Breast epithelium (tissue), 3 donors: ENCODE results near the gene GPR141.

ENCODE experiments used
- POLR2AphosphoS5 ChIP-seq, 3 donors: sonication (generic); formaldehyde crosslinking; IDR thresholded peaks; one replicate each; pipeline ENCODE4 v1.6.1; 2017; ENCODE audit warnings: antibody characterized with exemption in 3 of 3
- TF ChIP-seq, protein P1 (sequence below), 3 donors: fragments of 450-650 bp; IDR thresholded peaks; one replicate each; pipeline ENCODE4 v1.5.1; 2016 to 2017; ENCODE audit warnings: antibody characterized with exemption in 3 of 3, mild to moderate bottlenecking in 3 of 3, moderate library complexity in 3 of 3

DNA sequence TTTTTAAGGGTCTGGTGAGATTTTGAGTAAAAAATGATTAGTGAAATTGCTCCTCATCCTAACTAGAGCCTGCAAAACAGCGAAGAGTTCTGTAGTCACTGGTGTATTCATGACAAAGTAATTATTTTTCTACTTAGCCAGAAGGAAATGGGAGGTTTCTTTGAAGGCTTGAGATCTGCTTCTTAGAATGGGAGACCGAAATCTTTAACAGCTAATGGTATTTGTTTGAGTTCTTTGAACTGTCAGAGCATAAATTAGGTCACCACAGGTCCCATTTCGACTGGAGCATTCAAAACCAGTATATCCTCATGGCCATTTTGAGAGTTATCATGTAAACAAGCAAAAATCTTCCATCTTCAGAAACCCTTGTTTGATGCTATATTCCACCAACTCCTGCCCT, 87.8 kb downstream of the GPR141 start:
- TF ChIP-seq, protein P1, sequence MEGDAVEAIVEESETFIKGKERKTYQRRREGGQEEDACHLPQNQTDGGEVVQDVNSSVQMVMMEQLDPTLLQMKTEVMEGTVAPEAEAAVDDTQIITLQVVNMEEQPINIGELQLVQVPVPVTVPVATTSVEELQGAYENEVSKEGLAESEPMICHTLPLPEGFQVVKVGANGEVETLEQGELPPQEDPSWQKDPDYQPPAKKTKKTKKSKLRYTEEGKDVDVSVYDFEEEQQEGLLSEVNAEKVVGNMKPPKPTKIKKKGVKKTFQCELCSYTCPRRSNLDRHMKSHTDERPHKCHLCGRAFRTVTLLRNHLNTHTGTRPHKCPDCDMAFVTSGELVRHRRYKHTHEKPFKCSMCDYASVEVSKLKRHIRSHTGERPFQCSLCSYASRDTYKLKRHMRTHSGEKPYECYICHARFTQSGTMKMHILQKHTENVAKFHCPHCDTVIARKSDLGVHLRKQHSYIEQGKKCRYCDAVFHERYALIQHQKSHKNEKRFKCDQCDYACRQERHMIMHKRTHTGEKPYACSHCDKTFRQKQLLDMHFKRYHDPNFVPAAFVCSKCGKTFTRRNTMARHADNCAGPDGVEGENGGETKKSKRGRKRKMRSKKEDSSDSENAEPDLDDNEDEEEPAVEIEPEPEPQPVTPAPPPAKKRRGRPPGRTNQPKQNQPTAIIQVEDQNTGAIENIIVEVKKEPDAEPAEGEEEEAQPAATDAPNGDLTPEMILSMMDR (IDR thresholded peaks at IDR 0.05) = no peak
- TF ChIP-seq POLR2AphosphoS5 (IDR thresholded peaks at IDR 0.05) = no peak
